IMR-90 (cell line): ENCODE data around the gene KIF3B.

ENCODE experiments used
- BHLHE40 ChIP-seq: fragments of 150-350 bp; IDR thresholded peaks from 2 replicates; pipeline ENCODE4 v1.6.1; 2016; ENCODE audit warnings: mild to moderate bottlenecking, low read depth, low read length
- FOS ChIP-seq: fragments of 150-350 bp; IDR thresholded peaks from 2 replicates; pipeline ENCODE4 v1.6.1; 2016; ENCODE audit warnings: low read depth, low read length
- POLR2A ChIP-seq: IDR thresholded peaks from 2 replicates; pipeline ENCODE4 v1.6.1; 2012; ENCODE audit warnings: mild to moderate bottlenecking, low read depth, low read length
- RCOR1 ChIP-seq: IDR thresholded peaks from 2 replicates; pipeline ENCODE4 v1.6.1; 2012; ENCODE audit warnings: mild to moderate bottlenecking, low read length, improper control_type of control experiment; ENCODE audit not compliant: insufficient replicate concordance
- RFX5 ChIP-seq: IDR thresholded peaks from 2 replicates; pipeline ENCODE4 v1.8.0; 2012; ENCODE audit warnings: low read depth, mild to moderate bottlenecking, low read length, moderate library complexity
- TF ChIP-seq, protein P1 (sequence below): conservative IDR thresholded peaks from 2 replicates; pipeline ENCODE4 v1.5.1; 2012; ENCODE audit warnings: mild to moderate bottlenecking, low read depth, low read length, improper control_type of control experiment

DNA sequence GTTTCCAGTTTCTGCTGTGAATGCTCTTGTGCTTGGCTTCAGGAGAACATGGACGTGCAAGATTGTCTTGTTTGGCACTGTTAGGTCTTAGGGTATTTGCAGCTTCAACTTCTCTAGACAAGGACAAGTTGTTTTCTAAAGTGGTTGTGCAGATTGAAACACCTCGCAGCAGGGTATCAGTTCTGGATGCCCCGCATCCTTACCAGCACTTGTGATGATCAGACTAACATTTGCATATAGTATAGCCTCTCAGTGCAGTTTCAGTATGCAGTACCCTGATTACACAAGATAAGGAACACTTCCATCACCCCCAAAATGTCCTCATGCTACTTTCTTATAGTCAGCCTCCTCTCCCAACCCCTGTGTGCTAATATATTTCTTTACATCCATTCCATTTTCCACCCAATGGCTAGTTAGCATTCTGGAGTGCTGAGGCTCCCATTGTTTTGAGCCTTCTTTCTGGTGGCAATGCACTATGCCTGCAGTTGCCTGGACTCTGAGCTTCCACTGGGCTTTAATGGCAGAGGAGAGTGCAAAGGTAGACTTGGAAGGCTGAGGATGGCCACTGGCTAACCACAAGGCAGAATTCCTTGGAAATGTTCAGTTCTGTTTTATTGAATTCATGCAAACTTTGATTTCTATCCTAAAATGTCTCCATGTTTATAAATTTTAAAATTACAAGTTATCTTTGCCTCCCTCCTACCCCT is 35.4 kb downstream of the KIF3B start:
- TF ChIP-seq RFX5 (no peak), RCOR1 (no peak), BHLHE40 (no peak), FOS (no peak), POLR2A (no peak)
- TF ChIP-seq, protein P1, sequence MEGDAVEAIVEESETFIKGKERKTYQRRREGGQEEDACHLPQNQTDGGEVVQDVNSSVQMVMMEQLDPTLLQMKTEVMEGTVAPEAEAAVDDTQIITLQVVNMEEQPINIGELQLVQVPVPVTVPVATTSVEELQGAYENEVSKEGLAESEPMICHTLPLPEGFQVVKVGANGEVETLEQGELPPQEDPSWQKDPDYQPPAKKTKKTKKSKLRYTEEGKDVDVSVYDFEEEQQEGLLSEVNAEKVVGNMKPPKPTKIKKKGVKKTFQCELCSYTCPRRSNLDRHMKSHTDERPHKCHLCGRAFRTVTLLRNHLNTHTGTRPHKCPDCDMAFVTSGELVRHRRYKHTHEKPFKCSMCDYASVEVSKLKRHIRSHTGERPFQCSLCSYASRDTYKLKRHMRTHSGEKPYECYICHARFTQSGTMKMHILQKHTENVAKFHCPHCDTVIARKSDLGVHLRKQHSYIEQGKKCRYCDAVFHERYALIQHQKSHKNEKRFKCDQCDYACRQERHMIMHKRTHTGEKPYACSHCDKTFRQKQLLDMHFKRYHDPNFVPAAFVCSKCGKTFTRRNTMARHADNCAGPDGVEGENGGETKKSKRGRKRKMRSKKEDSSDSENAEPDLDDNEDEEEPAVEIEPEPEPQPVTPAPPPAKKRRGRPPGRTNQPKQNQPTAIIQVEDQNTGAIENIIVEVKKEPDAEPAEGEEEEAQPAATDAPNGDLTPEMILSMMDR = no peak
